Loucy (cell line): ENCODE measurements around the gene AFG3L2.

ENCODE experiments used
- CTCF ChIP-seq: fragments of 200-600 bp; sonication (generic); conservative IDR thresholded peaks from 2 replicates; pipeline ENCODE4 v1.5.1; 2014; ENCODE audit warnings: mild to moderate bottlenecking, antibody characterized with exemption, low read length
- EZH2phosphoT487 ChIP-seq: fragments of 200-600 bp; IDR thresholded peaks from 2 replicates; pipeline ENCODE4 v1.6.1; 2018; ENCODE audit warnings: antibody characterized with exemption, mild to moderate bottlenecking, moderate library complexity, borderline replicate concordance

GRCh38 chr18:12397793-12398192 lies 20.8 kb upstream of the AFG3L2 start:
- TF ChIP-seq CTCF, result no peak
- TF ChIP-seq EZH2phosphoT487, result no peak
